ENCODE measurements around the gene PIM1. TPM values are rescaled to one million over a fixed set of nuclear protein-coding genes. Genes with fewer than 3 reads are reported as not detected.
"Not testable (repeated sequence)": the region's sequence is repeated elsewhere in the genome, so short reads cannot be mapped to it uniquely, and the experiment has no call there.

Gene PIM1
- total RNA-seq, 4 donors from 2014 or later, result 36.6 to 78.4 (median 49.2) TPM

DNA sequence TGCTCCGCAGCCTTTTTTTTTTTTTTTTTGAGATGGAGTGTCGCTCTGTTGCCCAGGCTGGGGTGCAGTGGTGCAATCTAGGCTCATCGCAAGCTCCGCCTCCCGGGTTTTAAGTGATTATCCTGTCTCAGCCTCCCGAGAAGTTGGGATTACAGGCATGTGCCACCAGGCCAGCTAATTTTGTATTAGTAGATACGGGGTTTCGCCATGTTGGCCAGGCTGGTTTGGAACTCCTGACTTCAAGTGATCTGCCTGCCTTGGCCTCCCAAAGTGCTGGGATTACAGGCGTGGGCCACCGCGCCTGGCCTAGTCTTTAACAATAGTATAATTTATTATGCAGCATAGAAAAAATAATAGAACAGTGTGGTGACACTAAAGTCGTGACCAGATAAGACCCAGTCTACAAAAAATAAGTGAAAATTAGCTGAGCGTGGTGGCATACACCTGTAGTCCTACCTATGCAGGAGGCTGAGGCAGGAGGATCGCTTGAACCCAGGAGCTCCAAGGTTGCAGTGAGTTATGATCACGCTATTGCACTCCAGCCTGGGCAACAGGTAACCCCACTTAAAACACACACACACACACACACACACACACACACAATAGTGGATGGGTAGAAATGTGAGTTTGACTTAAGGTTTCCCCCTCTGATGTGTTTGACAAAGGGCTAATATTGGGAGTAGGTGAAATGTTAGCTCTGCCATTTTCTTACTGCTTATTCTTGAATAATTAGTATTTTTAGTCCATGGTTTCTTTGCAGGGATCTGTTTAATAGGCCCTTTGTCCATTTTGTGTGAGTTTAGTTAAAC, 6.5 kb downstream of the PIM1 start:
- Histone ChIP-seq H3K9me3 (no peaks in the 10 kb centered on the region), H3K27me3 (no peaks in the 10 kb centered on the region), H3K4me1 (peaks cover 0 to 33% (median 13%) of the 10 kb centered on the region in 4 donors), H3K36me3 (peaks cover 0 to 35% (median 0%) of the 10 kb centered on the region in 3 donors), H3K27ac (peak overlapping the region in 1 of 4 donors; percentile 18), H3K4me3 (no peak overlapping the region)
- DNase-seq, result no peak
- TF ChIP-seq, protein P1, sequence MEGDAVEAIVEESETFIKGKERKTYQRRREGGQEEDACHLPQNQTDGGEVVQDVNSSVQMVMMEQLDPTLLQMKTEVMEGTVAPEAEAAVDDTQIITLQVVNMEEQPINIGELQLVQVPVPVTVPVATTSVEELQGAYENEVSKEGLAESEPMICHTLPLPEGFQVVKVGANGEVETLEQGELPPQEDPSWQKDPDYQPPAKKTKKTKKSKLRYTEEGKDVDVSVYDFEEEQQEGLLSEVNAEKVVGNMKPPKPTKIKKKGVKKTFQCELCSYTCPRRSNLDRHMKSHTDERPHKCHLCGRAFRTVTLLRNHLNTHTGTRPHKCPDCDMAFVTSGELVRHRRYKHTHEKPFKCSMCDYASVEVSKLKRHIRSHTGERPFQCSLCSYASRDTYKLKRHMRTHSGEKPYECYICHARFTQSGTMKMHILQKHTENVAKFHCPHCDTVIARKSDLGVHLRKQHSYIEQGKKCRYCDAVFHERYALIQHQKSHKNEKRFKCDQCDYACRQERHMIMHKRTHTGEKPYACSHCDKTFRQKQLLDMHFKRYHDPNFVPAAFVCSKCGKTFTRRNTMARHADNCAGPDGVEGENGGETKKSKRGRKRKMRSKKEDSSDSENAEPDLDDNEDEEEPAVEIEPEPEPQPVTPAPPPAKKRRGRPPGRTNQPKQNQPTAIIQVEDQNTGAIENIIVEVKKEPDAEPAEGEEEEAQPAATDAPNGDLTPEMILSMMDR (IDR thresholded peaks at IDR 0.05), result no peak
- no peak for TF ChIP-seq POLR2A (IDR thresholded peaks at IDR 0.05)

DNA sequence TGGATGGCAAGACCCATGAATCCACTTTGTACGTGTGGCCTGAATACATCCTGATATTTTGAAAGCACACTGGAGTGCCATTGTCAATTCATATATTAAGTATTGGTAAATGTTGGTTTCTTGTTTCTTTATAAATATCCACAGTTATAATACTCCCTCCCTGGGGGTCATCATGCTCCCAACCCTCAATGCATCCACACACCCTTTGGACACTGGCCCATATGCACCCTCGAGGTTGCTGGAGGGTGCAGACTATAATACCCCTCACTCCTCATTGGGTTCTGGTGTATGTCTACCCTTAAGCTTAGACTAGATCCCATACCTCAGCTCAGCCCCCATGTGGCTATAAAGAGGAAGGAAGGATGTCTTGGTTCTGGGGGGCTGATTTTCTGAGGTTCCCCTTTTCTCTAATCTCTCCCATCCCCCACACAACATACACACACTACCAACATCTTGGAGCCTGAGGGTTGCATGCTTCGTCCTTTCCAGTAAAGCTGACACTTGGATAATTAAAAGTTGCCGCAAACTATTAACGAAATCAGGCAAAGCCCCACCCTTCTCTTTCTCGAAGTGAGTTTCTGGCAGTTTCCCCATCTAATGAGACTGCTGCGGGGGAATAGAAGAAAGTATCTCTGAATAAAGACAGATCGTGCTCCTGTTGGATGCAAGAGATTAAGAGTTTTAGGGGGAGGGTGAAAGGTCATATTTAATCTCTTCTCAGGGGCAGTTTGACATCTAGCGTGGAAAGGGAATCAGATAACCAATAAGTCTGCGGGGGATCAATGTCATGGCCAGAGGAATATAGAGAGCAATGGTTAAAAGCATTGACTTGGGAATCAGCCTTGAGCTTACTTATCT, 7.4 kb downstream of the PIM1 start:
- no peak for TF ChIP-seq POLR2A (IDR thresholded peaks at IDR 0.05)
- TF ChIP-seq, protein P1 (IDR thresholded peaks at IDR 0.05), result peak in 1 of 6 experiments; percentile 10
- H3K9me3 ChIP-seq, result no peaks in the 10 kb centered on the region
- H3K27me3 ChIP-seq, result no peaks in the 10 kb centered on the region
- H3K27ac ChIP-seq, result no peak overlapping the region
- H3K4me1 ChIP-seq, result peaks cover 0 to 32% (median 11%) of the 10 kb centered on the region in 4 donors
- no peak overlapping the region for H3K4me3 ChIP-seq
- peaks cover 0 to 34% (median 0%) of the 10 kb centered on the region in 3 donors for H3K36me3 ChIP-seq
- DNase-seq, result peak in 1 of 3 donors; percentile 58

DNA sequence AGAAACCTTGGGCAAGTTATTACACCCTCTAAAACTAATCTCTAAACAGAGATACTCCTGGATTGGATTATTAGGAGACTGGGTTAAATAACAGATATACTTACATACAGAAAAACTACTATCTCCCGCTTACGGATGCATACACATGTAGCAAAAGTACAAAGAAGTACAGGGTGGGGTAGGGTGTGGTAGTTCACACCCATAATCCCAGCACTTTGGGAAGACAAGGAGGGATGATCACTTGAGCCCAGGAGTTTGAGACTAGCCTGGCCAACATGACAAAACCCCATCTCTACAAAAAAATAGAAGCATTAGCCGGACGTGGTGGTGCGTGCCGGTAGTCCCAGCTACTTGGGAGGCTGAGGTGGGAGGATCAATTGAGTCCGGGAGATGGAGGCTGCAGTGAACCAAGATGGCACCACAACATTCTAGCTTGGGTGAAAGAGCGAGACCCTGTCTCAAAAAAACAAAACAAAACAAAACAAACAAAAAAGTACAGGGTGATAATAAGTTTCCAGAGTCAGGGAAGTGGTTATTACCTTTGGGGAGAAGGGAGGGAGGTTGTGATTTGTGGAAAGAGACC, 8.1 kb downstream of the PIM1 start:
- DNase-seq, result no peak
- Histone ChIP-seq H3K27me3 (no peaks in the 10 kb centered on the region), H3K4me1 (peaks cover 0 to 28% (median 8%) of the 10 kb centered on the region in 4 donors), H3K9me3 (no peaks in the 10 kb centered on the region), H3K4me3 (no peak overlapping the region), H3K36me3 (peaks cover 0 to 27% (median 0%) of the 10 kb centered on the region in 3 donors), H3K27ac (no peak overlapping the region)
- TF ChIP-seq POLR2A (IDR thresholded peaks at IDR 0.05), result no peak
- TF ChIP-seq, protein P1 (IDR thresholded peaks at IDR 0.05), result no peak

DNA sequence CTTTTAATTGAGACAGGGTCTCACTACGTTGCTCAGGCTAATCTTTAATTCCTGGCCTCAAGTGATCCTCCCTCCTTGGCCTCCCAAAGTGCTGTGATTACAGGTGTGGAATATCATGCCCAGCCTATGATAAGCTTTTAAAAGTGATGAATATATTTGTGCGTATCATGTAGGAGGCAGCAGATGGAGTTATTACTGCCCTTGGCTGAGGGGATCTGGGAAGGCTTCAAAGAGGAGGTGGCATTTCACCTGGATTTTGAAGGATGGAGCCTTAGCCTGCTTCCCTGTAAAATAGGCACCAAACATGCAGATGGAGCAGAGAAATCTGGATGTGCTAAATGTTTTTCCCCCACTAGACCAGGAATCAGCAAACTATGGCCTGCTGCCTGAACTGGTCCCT, 10.1 kb downstream of the PIM1 start:
- H3K9me3 ChIP-seq, result no peaks in the 10 kb centered on the region
- H3K36me3 ChIP-seq, result peaks cover 0 to 6% (median 0%) of the 10 kb centered on the region in 3 donors
- no peak overlapping the region for H3K27ac ChIP-seq
- H3K27me3 ChIP-seq, result no peaks in the 10 kb centered on the region
- no peak overlapping the region for H3K4me3 ChIP-seq
- H3K4me1 ChIP-seq, result peaks cover 0 to 18% (median 7%) of the 10 kb centered on the region in 4 donors
- TF ChIP-seq, protein P1 (IDR thresholded peaks at IDR 0.05), result no peak
- TF ChIP-seq POLR2A (IDR thresholded peaks at IDR 0.05), result no peak
- no peak for DNase-seq

DNA sequence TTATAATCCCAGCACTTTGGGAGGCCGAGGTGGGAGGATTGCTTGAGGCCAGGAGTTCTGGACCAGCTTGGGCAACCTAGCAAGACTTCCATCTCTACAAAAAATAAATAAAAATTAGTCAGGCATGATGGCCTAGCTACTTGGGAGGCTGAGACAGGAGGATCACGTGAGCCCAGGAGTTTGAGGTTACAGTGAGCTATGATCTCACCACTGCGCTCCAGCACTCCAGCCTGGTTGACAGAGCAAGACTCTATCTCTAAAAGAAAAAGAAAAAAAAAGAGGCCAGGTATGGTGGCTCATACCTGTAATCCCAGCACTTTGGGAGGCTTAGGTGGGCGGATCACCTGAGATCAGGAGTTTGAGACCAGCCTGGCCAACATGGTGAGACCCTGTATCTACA, 10.7 kb downstream of the PIM1 start:
- not testable (repeated sequence) for H3K36me3 ChIP-seq, H3K9me3 ChIP-seq, H3K27ac ChIP-seq, H3K4me3 ChIP-seq, H3K27me3 ChIP-seq, DNase-seq
- peaks cover 0 to 13% (median 5%) of the 10 kb centered on the region in 4 donors for H3K4me1 ChIP-seq
